NCI-H1048 (cell line): Measurements from ENCODE around the gene TXK.

Source experiments
- DNase-seq: peaks from one replicate; lab custom pipeline; 2025; lab: John Stamatoyannopoulos, UW

The TXK gene

DNA sequence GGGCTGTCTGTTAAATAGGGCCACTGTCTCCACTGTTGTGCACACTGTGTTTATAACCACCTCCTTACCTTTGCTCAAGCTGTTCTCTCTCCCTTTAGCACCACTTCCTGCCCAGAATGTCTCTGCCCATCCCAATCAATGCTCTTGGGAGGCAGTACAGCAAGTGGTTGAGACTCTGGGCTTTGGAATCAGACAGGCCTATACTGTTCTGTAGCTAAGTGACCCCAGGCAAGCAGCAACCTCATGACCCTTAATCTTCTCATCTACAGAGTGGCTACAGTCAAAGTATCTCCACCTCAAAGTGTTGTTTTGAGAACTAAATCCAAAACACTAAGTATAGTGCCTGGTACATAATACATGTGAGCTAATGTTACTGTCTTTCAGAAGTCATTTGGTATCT lies 3.8 kb upstream of the TXK start:
- no peak for DNase-seq

DNA sequence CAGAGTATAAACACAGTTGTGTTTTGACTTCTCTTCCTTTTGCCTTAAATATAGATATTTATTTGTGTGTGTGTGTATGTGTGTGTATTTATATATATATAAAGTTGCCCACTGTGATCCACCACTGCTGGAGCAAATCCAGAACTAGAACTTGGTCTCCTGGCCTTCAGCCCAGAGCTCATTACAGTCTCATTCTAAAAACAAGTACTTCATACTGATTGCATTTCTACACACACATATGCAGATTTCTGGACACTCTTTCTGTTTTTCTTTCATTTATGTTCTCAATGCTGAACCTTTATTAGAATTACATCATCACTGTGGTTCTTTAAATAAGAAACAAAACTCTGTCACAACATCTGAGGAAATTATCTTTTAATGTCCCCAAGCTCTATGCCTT lies 381 bp downstream of the TXK start:
- DNase-seq: no peak

DNA sequence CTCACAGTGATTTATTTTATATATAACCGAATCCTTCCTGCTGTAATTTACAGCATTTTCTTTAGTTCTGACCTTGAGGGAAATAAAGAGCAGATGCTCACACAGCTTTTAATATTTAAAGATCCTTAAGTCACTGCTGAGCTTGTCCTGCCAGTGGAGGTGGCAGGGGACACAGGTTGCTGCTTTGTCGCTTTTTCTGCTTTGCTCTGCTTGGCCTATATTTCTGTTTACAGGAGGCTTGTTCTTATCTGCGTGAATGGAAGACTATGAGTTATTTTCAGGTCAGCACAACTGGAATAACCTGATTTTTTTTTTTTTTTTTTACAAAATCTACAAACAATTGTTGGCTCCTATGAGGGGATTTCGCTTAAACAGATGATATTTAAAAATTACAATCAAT lies 2.3 kb downstream of the TXK start:
- DNase-seq: no peak

DNA sequence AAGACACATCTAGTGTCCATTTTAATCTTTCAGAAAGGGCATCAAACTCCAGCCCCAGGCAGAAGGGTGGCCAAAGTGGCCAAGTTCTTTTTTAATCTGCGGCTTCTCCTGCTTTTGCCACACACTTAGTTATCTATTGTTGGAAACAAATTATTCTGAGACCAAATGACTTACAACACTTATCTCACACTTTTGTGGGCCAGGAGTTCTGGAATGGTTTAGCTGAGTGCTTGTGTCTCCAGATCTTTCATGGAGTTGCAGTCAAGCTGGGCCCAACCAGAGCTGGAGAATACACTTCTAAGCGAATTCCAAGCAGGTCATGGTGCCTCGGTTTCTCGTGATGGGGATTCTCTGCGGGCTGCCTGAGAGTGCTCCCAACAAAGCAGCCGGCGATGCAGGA lies 4.0 kb downstream of the TXK start:
- no peak for DNase-seq

DNA sequence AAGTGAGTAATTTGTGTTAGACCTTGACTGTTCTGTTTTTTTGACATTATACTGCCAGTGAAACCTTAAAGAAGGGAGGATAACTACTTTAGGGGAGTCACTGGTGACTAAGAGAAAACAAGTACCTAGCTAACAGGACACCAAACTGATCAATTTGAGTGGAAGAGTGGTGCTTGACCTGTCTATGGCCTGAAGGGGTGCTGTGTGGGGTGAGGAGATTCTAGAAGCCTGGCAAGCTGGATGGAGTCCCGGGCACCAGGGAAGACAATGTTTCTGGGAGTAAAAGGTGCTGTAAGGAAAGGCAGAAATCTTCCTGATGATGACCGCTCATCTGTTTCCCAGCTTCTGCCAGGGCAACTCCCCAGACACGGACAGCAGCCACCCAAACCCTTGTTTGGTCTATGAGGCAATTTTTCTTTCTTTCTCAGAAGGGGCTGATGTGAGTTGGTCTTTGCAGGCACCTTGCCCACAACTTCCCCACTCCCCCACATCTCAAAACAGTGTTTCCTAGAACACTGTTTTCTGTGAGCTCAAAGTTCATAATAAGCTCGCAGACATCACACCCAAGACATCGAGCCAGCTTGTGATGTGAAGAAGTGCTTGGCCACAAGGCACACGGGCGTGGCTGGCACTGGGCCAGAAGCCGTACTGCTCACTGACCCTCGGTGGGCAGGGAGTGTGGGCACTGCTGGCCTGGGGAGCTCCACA lies 4.6 kb downstream of the TXK start:
- no peak for DNase-seq

DNA sequence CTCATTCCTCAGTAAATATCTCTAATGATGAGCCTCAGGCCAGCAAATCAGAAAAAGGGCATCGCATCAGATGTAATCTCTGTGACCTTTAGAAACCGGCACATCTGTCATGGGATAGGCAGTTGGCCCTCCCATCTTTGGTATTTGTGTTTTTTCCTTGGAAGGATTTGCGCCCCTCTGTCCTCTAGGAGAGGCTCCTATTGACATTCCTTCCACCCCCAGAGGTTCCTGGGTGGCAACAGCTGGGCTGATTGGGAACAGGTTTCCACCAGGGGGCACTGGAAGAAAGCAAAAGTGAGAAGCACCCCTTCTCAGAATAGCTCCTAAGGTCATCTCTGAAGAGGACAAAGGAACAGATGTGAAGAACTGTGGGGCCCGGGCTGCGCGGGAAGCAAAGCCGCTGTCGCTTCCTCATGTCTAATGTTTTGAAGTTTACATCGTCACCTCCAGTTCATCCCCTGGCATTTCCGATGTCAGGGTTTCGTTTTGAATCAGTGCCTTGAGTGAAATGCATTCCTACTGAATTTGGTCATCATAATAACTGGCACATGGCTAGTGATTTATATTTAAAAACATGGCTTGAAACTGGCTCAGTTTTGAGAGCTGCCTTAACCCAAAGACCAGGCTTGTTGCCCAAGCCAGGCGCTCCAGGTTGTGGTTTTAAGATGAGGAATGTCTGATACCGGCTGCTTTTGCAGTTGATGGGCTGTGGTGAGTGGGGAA lies 6.2 kb downstream of the TXK start:
- DNase-seq: no peak

DNA sequence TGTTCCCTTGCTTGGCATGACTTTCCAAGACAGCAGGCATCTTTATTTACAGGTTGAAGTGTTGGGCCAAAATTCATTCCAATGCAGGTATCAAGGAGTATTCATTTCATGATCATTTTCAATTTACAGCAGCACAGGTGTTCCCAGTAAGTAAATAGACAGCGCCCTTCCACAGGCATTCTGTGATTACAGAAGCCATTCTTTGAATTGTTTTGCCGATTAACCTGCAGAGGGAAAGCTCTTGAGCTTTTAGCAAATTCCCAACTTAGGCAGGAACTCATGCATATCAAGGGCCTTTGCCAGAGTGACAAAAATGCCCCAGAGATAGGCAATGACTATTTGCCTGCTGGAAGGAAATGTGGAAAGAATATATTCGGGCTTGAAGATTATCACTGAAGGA lies 6.8 kb downstream of the TXK start:
- no peak for DNase-seq

DNA sequence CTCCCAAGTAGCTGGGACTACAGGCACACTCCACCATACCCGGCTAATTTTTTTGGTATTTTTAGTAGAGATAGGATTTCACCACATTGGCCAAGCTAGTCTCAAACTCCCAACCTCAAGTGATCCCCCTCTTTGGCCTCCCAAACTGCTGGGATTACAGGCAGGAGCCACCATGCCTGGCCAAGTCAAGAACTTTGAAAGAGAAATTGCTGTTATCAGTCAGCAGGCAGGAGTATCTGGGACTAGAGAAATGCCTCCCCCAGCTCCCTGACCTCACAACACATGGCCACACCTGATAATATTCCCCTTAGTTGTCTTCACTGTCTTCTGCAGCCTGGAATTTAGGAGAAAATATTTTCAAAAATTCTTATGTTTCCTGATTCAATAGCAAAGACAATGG lies 7.4 kb downstream of the TXK start:
- DNase-seq: no peak

DNA sequence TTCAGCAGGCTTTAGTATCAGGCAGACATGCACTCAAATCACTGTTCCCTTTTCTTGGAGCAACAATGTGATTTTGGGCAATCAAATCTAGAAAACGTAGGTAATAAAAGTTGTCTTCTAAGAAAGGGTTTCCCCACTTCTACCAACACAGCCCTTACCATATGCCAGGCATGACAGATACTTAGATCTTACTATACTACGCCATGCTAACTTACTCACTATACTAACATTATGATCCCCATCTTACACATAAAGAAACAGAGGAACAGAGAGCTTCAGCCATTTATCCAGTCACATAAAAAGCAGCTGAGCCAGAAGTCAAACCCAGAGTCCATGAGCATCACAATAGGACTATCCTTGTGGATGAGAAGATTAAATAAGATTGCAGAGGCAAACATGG lies 9.2 kb downstream of the TXK start:
- DNase-seq: no peak

DNA sequence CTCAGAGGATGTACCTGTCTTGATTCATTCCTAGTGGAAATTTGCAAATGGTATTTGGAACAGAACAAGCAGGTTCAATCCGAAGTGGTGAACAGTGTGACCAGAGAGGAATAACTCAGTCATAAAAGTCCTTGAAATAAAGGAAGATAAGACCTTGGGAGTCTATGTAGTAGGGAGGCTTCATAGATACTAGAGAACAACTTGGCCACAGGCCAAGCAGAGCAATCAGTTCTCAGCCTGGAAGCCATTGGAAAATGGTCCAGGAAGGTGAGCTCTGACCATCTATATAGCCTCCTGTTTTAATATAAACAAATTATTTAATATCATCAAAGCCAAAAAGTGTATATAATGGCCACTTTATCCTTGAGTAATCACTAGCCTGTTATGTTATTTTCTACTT lies 11.3 kb downstream of the TXK start:
- DNase-seq: no peak

DNA sequence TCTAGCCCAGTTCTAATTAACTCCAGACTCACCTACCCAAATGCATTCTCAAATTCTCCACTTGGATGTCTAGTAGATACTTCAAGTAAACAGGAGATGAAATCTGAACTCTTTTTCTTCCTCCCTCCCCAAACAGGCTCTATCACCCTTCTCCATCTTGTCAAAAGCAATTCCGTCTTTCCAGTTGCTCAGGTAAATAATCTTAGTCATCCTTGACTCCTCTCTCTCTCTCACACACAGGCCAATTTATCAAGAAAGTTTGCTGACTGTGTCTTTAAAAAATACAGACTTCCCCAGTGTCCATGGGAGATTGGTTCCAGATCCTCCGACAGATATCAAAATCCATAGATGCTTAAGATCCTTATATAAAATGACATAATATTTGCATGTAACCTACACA lies 12.9 kb downstream of the TXK start:
- DNase-seq: no peak

DNA sequence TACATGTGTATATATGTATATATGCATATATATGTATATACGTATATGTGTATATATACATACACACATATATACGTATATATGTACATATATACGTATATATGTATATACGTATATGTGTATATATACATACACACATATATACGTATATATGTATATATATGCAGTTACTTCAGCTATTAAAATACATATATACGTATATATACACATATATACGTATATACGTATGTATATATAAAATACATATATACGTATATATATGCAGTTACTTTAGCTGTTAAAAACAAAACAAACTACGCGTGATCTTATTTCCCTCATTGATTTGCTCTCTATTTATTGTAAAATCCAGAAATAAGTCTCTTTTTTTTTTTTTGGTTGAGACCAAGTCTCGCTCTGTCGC lies 13.9 kb downstream of the TXK start:
- DNase-seq: no peak

DNA sequence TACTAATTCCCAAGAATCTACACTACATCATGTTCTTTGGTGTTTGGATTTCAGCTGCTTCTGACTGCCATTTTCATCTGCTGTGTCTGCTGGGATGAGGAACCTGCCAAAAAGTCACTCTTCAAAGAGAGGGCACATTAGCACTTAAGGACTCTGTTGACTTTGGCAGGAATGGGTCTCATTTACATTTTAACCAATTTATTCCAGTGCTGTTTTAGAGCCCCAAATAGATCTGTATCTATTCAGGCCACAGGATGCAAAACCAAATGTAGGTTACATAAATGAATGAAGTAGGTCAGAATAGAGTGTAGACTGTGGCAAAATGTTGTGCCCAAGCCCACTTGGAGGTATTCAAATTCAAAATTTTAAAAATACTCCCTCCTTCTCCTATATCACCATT lies 14.4 kb downstream of the TXK start:
- DNase-seq: no peak

DNA sequence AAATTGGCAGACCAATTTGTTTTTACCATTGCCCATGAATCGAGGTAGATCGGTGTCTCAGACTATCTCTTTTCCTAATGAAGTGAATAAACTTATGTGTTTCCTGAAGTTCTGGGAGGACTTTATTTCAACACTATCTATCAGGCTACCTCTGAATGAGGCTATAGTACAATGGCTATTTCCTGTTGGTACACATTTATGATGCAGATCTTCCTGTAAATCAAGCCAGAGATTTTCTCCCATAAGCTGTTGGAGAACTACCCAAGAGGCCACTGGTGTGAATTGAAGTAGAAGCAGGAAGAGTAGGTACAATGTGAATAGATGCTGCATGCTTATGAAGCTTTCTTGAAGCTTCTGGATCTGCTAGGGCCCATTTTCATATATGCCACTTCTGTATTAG lies 16.0 kb downstream of the TXK start:
- DNase-seq: no peak

DNA sequence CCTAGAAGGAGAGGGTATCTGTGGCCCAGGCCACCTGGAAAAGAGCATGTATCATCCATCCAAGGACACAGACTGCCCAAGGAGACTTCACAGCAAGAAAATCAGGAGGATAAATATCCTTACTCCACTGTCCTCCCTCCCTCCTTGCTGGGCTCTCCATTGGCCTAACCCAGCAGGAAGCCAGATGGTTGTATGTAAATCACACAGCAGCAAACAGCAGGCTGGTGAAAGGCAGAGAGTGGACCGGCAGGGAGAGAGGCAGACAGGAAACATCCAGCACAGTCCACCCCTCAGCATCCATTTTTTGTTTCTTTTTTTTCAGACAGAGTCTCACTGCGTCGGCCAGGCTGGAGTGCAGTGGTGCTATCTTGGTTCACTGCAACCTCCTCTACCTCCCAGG lies 17.5 kb downstream of the TXK start:
- no peak for DNase-seq

DNA sequence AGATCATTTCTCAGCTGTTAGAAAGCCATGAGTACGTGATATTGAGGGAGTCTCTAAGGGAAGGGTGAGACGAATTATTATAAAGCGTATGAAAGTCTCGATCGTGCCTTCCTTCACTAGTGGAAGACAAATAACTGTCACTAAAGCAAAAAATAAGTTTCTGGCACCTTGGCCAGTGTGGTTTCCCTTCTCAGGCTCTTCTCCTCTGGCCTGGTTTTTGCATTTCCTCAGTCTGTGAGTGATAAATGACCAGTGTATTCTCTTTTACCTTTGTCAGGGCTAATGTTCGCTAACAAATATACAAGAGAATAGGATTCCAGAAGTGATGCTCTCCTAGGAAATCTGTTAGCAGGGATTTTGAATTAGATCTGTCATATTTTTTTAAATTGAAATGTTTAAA lies 19.6 kb downstream of the TXK start:
- DNase-seq: no peak

DNA sequence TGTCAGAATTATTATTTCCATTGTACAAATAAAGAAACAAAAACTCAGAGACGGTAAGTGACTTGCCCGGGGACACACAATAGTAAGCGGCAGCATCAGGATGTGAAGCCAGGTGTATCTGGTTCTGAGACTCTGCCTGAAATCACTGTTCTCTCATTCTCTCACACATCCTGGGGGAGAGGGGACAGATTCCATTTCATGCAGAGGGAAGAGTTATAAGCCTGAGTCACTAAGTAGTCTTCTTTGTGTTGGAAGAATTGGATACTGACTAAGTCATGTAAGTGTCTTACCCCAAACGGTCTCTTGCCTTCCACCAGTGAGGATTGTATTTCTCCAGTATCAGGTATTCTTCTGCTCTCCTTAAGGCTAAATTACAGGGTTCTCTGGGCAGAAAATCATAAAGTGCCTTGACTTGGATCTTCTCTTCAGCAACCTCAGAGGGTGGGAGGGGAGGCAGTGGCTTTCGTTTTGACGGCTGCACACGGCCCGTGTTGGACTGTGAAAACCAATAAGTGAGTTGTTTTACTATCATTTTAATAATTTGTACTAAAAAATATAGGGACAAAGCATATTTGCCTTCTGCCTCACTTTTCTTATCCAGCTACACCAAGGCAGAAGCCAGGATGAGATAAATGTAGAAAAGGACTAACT lies 21.9 kb downstream of the TXK start:
- no peak for DNase-seq

DNA sequence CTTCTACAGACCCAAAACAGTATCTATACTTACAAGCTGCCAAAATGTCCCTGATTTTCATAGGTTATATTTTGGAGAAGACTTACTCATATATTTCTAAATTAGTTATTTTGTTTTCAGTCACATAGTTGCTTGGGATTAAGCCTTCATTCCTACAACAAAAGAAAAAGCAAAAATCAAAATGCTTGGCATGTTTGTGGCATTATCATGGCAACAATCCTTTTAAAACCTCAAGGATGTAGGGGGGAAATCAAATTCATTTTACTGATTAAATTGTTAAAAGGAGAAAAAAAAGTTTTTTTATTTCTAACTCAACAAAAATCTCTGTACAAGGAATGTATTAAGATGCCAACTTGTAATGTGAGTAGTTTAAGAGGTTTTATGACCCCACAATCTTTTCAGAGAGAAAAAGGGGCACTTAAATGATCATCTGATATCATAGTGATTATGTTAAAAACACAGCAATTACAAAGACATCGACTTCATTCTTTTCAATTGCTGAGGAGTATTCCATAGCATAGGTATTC lies 23.5 kb downstream of the TXK start:
- no peak for DNase-seq

DNA sequence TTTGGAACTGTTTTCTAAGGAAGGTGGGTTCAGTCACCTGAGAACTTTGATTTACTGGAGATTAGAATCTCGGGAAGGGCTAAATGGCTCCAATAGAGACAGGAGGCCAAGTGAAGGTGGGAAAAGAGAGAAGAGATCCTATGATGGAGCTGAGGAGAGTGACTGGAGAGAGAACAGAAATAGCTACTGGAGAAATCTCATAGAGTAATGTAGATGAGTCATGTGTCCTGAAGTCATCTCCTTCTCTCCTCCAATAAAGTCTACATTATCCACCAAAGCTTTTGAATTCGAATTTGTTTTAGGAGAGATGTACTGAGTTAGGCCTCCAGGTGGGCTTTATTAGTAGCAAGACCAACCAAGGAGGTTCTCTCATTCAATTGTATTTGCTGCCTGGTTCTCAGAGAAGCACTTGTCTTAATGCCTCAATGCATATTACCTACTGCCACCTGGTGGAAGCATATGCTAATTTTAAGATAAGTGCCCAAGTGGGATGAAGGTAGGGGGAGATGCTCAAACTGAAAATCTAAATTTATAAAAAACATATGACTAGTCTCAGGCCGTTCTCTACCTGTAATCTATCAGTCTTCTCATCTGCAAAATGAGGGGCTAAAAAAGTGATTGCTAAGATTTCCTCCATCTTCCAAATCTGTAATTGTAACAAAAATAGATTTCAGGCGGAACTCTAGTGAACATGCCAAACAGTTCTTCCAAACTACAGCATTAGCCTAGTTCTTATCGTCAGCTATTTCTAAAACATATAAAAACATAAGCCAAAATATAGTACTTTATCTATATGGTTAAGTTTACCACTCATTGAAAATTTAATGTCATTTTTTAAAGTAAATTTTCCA lies 24.4 kb downstream of the TXK start:
- DNase-seq: no peak

DNA sequence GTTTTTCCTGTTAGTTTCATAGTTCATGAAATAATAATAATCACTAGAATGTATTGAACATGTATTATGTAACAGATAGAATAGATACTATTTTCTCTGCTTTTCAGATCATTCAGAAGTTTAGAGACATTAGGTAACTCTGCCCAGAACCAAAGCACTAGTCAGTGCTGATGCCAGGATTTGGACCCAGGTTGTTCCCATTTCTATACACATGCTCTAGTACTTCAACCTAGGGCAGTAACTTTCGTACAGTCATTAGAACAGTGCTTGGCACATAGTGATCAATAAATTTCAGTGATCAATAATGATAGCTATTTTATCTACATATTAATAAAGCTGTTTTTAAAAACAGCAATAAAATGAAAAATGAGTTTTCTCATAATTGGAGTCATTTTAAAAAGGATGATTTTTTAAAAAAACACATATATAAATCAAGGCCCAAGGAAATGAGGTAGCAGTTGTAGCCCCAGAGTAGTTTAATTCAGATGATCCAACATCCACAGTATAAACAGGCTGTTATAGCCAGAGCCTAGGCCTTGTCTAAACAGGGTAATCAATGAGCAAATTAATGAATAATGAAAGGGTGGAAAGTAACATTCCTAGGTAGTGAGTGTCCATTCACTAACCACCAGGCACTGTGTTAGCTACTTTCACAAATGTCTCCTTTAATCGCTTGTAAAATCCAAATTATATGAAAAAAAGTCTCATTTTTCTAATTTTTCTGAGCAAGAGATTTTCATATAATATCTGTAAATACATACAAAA lies 25.6 kb downstream of the TXK start:
- DNase-seq: no peak

DNA sequence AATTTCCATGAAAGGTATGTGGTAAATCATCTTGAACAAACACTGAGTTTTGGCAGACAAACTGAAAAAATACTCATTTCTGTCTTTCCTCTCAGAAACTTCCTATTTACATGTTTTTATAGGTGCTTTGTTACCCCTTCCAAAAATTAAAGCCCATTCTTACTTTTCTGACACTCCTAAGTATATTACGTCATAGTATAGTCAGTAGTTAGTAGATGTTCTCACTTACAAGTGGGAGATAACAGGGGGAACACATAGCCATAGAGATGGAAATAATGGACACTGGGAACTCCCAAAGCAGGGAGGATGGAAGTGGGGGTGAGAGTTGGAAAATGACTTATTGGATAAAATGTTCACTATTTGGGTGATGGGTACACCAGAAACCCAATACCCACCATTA lies 28.8 kb downstream of the TXK start:
- no peak for DNase-seq
